Activated B cell treated with CpG ODN at 0.5 μM for 24 hours (primary cell): ENCODE results near the gene AKR7A2. TPM values are rescaled to one million over a fixed set of nuclear protein-coding genes. Genes with fewer than 3 reads are reported as not detected.

ENCODE experiments used
- ATAC-seq: fragments of 200-7000 bp; cut with Tn5 transposase; one replicate; pipeline ENCODE4 v1.10.0; 2021; ENCODE audit warnings: low read depth, mild to moderate bottlenecking, moderate library complexity
- CTCF ChIA-PET: fragments of 350-600 bp; sonication (Branson Sonifier 250); formaldehyde crosslinking; loops from one replicate; lab custom pipeline; 2021; ENCODE audit warnings: antibody characterized with exemption; lab: Charles Lee
- POLR2A ChIA-PET: fragments of 350-600 bp; sonication (Branson Sonifier 250); formaldehyde crosslinking; loops from one replicate; lab custom pipeline; 2021; ENCODE audit warnings: antibody characterized with exemption; lab: Charles Lee
- DNase-seq: peaks from one replicate; pipeline ENCODE4 v3.0.0; 2022
- H3K27ac Mint-ChIP-seq: one replicate; pipeline ENCODE4 v1.8.0; 2020; ENCODE audit warnings: mixed read lengths
- H3K27me3 Mint-ChIP-seq: one replicate; pipeline ENCODE4 v1.8.0; 2021; ENCODE audit warnings: mixed read lengths
- H3K36me3 Mint-ChIP-seq: one replicate; pipeline ENCODE4 v1.8.0; 2021; ENCODE audit warnings: low read depth, mixed read lengths
- H3K4me1 Mint-ChIP-seq: one replicate; pipeline ENCODE4 v1.8.0; 2021; ENCODE audit warnings: mixed read lengths
- H3K4me3 Mint-ChIP-seq: one replicate; pipeline ENCODE4 v1.8.0; 2020; ENCODE audit warnings: mild to moderate bottlenecking, mixed read lengths
- H3K9me3 Mint-ChIP-seq: one replicate; pipeline ENCODE4 v1.8.0; 2020; ENCODE audit warnings: mixed read lengths
- intact Hi-C: fragments of 100-400 bp; cut with micrococcal nuclease; formaldehyde crosslinking; loops from one replicate; pipeline ENCODE4 v1.15.1; 2024
- total RNA-seq: library from RNA; stranded (reverse); gene quantifications from 2 replicates; pipeline ENCODE4 v1.2.3, GENCODE V29; 2022
- TF ChIP-seq, protein P1 (sequence below): fragments of 200-600 bp; IDR thresholded peaks from one replicate; pipeline ENCODE4 v1.8.0; 2022; ENCODE audit warnings: antibody characterized with exemption, mild to moderate bottlenecking

The AKR7A2 gene
- total RNA-seq, 1 donor from 2014 or later, result 29.9 TPM

DNA sequence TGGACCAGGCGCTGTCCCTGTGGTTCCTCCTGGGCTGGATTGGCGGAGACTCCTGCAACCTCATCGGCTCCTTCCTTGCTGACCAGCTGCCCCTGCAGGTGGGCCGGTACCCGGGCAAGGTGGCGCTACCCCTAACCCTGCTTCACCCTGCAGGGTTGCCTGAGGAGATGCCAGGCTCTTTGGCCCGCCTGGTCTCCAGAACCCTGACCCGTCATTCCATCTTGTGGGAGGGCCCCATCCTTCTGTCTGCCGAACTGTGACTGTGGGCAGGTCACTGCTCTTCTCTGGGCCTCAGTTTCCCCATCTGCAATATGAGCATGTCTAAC is 12.7 kb upstream of the AKR7A2 start:
- Mint-ChIP-seq H3K27ac (no peak overlapping the region), H3K36me3 (peaks cover 45% of the 10 kb centered on the region), H3K27me3 (no peaks in the 10 kb centered on the region), H3K9me3 (no peaks in the 10 kb centered on the region), H3K4me3 (no peak overlapping the region), H3K4me1 (no peaks in the 10 kb centered on the region)
- ChIA-PET POLR2A (no interaction called here), CTCF (no interaction called here)
- TF ChIP-seq, protein P1, sequence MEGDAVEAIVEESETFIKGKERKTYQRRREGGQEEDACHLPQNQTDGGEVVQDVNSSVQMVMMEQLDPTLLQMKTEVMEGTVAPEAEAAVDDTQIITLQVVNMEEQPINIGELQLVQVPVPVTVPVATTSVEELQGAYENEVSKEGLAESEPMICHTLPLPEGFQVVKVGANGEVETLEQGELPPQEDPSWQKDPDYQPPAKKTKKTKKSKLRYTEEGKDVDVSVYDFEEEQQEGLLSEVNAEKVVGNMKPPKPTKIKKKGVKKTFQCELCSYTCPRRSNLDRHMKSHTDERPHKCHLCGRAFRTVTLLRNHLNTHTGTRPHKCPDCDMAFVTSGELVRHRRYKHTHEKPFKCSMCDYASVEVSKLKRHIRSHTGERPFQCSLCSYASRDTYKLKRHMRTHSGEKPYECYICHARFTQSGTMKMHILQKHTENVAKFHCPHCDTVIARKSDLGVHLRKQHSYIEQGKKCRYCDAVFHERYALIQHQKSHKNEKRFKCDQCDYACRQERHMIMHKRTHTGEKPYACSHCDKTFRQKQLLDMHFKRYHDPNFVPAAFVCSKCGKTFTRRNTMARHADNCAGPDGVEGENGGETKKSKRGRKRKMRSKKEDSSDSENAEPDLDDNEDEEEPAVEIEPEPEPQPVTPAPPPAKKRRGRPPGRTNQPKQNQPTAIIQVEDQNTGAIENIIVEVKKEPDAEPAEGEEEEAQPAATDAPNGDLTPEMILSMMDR, result no peak
- intact Hi-C loops, result no loop called here
- DNase-seq (no peak), ATAC-seq (no peak)

DNA sequence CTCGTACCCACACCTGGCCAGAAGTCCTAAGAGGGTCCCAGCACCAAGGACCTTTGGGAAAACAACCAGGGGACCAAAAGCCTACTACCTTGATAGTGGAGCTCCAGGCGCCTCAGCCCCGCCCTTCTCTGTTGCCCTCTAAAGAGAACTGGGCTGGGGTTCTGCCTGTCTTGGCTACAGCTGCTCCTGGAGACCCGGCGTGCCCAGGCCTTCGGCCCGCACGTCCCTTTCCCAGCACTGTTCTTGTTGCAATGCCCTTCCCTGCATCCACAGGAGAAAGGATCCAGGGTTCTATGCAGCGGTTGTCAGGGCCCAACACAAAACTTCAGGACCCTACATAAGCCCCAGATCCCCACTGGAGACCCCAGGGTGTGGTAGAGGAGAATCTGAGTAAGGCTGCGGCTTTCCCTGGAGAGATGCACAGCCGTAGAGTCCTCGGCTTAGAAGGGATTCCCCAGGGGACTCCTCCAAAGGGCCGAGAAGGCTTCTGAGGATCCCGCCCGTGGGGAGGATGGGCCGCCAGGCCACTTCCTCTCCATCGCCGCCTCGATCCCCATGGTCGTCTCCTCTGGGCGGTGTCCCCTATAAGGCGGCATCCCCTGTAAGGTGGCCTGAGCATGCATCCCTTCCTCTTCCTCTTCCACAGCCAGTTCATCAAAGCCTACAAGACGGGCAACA is 12.2 kb upstream of the AKR7A2 start:
- Mint-ChIP-seq H3K4me3 (no peak overlapping the region), H3K4me1 (no peaks in the 10 kb centered on the region), H3K27me3 (no peaks in the 10 kb centered on the region), H3K27ac (no peak overlapping the region), H3K36me3 (peaks cover 45% of the 10 kb centered on the region), H3K9me3 (no peaks in the 10 kb centered on the region)
- TF ChIP-seq, protein P1, result no peak
- no peak for DNase-seq
- ChIA-PET CTCF (no interaction called here), POLR2A (no interaction called here)
- intact Hi-C loops, result no loop called here
- no peak for ATAC-seq

DNA sequence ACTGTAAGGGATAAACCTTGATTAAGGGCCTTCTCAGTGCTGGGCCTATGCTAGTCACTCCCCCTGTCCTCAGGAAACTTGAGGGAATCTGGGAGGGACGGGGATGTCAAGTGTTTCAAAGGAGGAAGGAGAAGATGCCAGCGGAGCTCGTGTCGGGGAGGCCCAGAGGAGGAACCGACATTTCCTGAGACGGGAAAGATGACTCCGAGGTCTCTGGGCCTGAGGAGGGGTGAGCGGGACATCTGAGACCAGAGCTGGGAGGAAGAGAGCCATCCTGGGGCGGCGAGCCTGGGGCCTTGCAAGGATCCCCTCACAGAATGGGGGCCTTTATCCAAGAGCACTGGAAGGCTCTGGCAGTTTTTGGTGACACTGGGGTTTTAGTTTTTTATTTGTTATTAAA is 10.5 kb upstream of the AKR7A2 start:
- ATAC-seq, result no peak

DNA sequence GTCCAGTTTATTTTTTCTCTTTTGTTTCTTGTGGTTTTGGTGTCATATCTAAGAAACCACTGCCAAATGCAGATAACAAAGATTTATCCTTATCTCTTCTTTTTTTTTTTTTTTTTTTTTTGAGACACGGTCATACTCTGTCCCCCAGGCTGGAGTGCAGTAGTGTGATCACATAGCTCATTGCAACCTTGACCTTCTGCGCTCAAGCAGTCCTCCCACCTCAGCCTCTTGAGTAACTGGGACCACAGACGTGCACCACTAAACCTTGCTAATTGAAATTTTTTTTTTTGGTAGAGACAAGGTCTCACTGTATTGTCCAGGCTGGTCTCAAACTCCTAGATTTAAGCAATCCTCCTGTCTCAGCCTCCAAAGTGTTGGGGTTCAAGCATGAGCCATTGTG is 9.1 kb upstream of the AKR7A2 start:
- ChIA-PET CTCF (interaction anchor here (0.6 kb wide), 1 partner anchor 12 kb away, joined by 3 read pairs; no protein-coding TSS in a partner anchor), POLR2A (no interaction called here)
- TF ChIP-seq, protein P1, result no peak
- H3K4me1 Mint-ChIP-seq, result peaks cover 20% of the 10 kb centered on the region
- no peak for DNase-seq
- H3K27me3 Mint-ChIP-seq, result no peaks in the 10 kb centered on the region
- H3K27ac Mint-ChIP-seq, result no peak overlapping the region
- H3K9me3 Mint-ChIP-seq, result no peaks in the 10 kb centered on the region
- no peak for ATAC-seq
- no peak overlapping the region for H3K4me3 Mint-ChIP-seq
- intact Hi-C loops, result no loop called here
- H3K36me3 Mint-ChIP-seq, result peaks cover 38% of the 10 kb centered on the region

More for the DNA sequence above, 10.5 kb upstream of the AKR7A2 start:
- no peaks in the 10 kb centered on the region for H3K9me3 Mint-ChIP-seq
- ChIA-PET CTCF (no interaction called here), POLR2A (no interaction called here)
- H3K4me1 Mint-ChIP-seq, result peaks cover 7% of the 10 kb centered on the region
- H3K4me3 Mint-ChIP-seq, result no peak overlapping the region
- no peaks in the 10 kb centered on the region for H3K27me3 Mint-ChIP-seq
- intact Hi-C loops, result no loop called here
- peaks cover 48% of the 10 kb centered on the region for H3K36me3 Mint-ChIP-seq
- TF ChIP-seq, protein P1, result no peak
- DNase-seq, result no peak
- H3K27ac Mint-ChIP-seq, result no peak overlapping the region

DNA sequence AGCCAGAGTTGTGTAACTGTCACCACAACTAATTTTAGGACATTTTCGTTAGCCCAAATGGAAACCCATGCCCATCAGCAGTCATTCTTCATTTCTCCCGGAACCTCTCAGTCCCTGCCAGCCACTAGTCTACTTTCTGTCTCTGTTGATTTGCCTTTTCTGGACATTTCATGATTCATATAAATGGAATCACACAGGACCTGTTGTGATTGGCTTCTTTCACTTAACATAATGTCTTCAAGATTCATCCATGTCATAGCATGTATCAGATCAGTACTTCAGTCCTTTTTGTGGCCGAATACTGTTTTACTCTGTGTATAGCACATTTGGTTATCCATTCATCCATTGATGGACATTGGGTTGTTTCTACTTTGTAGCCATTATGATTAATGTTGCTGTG is 7.3 kb upstream of the AKR7A2 start:
- no peak for ATAC-seq
- H3K27me3 Mint-ChIP-seq, result no peaks in the 10 kb centered on the region
- peaks cover 39% of the 10 kb centered on the region for H3K4me1 Mint-ChIP-seq
- no peaks in the 10 kb centered on the region for H3K9me3 Mint-ChIP-seq
- no peak overlapping the region for H3K4me3 Mint-ChIP-seq
- TF ChIP-seq, protein P1, result no peak
- CTCF ChIA-PET, result no interaction called here
- no peak for DNase-seq
- no peak overlapping the region for H3K27ac Mint-ChIP-seq
- peaks cover 27% of the 10 kb centered on the region for H3K36me3 Mint-ChIP-seq
- POLR2A ChIA-PET, result no interaction called here
- intact Hi-C loops, result loop anchor here (10.0 kb wide), 1 partner anchor 414 kb away; the partner anchor contains the start of gene ALDH4A1
